Lung microvascular endothelial cell (primary cell): ENCODE measurements around the gene FIGNL2. TPM values are rescaled to one million over a fixed set of nuclear protein-coding genes. Genes with fewer than 3 reads are reported as not detected.
A peak's percentile ranks its signal among the peaks of the same experiment; 100 is the strongest.

Experiments used
- DNase-seq, 2 donors: peaks; one replicate each; pipeline versions ENCODE4 v3.0.0 to v3.0.0-alpha.2; 2010; ENCODE audit warnings: low read depth in 2 of 2
- total RNA-seq: library from RNA; depleted of rRNA; stranded (reverse); fragments of >200 nt; gene quantifications from 2 replicates; pipeline ENCODE4 v1.2.1, GENCODE V29; 2014

Gene FIGNL2
- total RNA-seq, 1 donor from 2014 or later = 0.79 TPM

- DNase-seq = no peak
Observed at GRCh38 chr12:51874000-51874399, 25.5 kb upstream of the FIGNL2 start.

- DNase-seq = no peak
Observed at GRCh38 chr12:51873251-51873994, 24.9 kb upstream of the FIGNL2 start.

DNA sequence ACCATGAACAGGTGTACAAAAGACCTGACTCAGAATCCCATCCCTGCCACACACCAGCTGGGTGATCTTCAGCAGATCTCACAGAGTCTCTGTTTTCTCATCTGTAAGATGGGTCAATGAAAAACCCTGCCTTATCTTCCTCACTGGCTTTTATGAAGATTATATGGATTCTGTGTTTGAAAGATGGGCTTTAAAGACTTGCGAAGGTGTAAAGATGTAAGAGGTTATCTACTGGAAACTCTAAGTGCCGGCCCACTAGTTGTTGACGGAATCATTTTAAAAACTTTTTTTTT is 24.1 kb upstream of the FIGNL2 start:
- DNase-seq = no peak

DNA sequence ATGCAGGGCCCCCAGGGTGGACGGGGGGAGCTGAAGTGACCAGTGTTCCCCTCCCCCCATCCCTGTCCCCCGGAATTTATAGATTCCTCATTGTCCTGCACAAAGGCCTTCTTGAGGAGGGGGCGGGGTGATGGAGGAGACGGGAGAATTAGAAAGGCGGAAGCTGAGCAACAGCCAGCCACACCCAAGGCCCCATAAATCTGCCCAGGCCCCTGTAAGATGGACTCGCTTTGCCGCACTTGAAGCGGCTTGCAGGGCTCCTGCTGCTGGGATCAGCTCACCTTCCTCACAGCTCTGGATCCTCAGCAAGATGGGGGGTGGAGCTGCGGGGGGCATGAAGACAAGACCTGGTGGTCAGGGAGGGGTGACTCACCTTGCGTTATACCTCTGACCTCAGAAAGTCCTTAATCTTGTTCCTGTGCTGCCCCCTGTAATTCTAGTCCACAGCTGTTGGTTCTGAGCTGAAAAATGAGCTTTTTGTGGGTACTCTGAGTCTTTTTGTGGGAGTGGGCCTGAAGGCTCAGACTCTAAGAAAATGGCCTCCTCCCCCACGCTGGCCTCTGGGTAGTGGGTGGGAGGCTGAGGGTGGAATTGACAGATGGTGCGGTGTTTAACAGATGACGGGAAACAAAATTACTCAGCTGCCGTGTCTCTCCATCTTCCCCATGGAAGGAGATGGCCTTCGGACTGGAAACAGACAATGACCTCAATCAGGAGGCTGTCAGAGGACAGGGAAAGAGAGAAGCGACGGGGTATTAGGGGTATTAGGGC is 23.6 kb upstream of the FIGNL2 start:
- no peak for DNase-seq

DNA sequence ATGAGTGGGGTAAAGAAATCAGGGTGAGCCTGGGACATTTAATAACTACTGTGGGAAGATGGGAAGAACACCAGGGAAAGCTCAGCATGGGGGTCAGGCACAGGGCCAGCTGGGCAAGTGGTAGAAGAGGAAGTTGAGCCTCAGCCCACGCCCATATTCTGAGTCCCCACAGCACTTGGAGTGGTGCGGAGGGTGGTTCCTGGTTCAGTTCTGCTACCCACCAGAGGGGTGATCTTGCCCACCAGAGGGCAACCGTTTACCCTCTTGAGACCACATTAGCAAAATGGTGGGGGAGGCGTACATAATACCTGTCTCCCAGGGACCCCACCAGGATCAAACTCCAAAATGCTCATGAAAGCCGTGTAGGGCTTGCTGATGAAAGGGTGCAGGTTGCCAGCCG is 22.6 kb upstream of the FIGNL2 start:
- DNase-seq = no peak

DNA sequence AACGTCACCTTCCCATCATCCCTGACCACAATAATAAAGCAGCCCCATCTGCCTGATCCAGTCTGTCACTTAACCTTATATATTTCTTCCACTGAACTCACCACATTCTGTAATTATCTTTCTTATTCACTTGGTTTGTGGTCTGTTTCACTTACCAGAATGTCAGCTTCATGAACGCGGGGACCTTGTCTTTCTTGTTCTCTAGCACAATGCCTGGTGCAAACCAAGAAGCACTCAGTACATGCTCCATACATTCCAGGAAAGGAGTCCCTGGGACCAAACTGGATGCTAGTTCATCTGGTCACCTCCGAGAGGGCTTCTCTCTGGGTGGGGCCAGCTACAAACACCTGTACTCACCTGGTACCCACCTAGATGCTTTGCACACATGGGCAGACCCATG is 22.0 kb upstream of the FIGNL2 start:
- DNase-seq = no peak

DNA sequence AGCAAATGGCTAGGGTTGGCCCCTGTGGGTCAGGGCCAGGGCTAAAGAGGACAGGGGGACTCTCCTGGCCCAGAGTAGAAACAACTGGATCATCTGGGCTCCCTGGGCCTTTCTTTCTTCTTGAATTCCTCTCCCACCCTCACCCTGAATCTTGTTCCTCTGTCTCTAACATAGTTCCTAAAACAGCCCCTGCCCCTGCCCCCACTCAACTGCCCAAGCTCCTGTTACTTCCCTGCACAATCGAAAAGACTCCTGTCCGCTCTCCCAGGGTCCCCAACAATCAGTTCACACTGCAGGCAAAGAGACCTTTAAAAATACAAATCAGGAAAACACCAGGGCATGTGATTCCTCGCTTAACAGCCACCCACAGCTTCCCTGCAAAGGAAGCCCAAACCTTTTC is 21.4 kb upstream of the FIGNL2 start:
- peak in 1 of 2 donors; percentile 40 for DNase-seq

GRCh38 chr12:51869496-51869865 is 21.0 kb upstream of the FIGNL2 start:
- no peak for DNase-seq

GRCh38 chr12:51868821-51869495 is 20.4 kb upstream of the FIGNL2 start:
- DNase-seq = no peak

DNA sequence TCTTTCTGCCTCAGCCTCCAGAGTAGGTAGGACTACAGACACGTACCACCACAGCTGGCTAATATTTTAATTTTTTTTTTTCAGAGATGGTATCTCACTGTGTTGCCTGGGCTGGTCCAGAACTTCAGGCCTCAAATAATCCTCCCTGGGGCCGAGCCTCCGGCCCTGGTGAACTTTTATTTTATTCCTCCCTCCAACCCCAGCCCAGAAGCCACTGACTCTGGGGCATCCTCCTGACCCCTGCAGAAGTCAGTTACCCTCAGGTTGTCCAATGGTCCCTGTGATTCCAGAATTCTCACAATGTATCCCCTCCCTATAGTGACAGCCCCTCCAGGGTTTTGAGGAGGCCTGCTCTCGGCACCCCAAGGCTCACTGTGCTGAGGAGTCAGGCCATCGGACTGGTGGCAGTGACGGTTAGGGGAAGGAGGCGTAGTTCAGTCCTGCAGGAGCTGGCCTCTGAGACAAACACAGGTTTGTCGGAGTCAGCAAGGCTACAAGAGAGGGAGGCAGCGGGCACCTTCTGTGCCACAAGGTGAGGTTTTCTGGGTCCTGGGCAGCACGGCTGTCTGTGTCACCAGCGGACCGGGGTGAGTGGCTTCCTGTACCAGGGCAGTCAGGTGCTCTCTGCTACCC is 19.4 kb upstream of the FIGNL2 start:
- DNase-seq = no peak

DNA sequence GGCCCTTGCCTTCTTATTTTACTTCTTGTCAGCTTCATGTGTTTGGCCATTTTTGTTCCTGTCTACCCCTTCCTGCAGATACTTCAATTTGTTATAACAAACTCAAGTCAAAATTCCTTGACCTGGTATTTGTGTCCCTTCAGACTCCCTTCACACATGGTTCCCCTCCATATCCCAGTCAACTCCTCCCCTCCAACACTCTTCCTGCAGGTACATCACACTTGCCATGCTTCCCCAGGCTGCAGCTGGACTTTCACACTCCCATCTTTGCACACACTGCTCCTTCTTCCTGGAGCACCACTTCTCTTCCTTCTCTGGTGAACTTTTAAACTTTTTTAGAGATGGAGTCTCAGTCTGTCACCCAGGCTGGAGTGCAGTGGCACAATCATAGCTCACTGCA is 18.9 kb upstream of the FIGNL2 start:
- DNase-seq = no peak

DNA sequence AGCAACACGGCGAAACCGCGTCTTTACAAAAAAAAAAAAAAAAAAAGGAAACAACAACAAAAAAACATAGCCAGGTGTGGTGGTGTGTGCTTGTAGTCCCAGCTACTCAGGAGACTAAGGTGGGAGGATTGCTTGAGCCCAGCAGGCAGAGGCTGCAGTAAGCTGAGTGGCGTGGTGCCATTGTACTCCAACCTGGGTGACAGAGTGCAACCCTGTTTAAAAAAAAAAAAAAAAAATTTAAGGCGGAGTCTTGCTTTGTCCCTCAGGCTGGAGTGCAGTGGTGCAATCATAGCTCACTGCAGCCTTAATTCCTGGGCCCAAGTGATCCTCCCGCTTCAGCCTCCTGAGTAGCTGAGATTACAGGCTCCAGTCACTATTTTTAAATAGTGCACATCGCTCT is 18.2 kb upstream of the FIGNL2 start:
- no peak for DNase-seq

DNA sequence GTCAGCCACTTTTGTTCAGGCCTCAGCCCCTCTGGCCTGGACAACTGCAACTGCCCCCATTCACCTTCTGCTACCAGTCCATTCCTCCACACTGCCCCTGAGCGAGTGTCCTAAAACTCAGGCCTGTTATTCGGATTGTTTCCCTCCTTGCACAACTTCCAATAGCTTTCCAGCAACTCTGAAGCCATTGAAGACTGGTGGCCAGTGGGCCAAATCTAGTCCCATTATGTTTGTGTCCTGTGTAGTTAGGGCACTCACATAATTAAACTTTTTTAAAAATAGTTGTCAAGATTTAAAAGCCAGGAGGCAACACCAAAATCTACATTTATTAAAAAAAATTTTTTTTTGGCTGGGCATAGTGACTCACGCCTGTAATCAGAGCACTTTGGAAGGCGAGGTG is 17.8 kb upstream of the FIGNL2 start:
- no peak for DNase-seq

- no peak for DNase-seq
Observed at GRCh38 chr12:51865757-51866270, 17.3 kb upstream of the FIGNL2 start.

DNA sequence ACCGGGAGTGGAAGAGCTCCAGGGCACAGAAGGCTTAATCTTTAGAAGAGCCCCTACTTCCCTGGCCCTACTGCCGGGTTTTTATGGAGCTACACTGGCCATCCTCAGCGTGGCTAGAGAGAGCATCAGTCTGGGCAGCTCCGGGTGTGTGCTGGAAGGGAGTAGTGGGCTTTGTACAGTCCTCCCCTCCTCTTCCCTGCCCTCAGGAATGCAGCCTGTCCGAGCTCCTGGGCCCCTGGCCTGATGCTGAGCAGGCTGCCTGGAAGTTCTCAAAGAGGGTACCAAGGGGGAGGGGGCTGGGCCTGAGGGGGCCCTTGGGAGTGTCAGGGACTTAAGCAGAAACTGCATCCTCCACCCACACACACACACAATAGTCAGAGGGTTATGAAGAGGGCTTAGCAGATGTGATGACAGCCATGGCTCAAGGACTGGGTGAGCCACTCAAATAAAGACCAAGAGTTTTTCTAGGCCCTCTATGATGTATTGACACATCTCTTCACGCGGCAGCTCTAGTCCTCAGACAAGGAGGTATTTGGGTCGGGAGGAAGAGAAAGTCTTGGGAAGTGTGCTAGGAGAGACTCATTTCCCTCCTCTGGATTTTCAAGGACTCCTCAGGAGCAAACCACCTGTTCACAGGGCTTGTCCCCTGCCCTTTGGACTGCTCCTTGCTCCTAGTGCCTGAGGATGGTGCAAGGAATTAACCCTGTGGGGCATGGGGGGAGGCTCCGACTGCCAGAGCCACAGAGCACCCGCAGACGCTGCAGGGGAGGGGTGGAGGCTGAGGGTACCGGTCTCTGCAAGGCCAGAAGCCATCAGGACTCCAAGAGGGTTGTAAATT is 16.5 kb upstream of the FIGNL2 start:
- DNase-seq = no peak

- peak in 1 of 2 donors; percentile 20 for DNase-seq
Observed at GRCh38 chr12:51863933-51864832, 15.7 kb upstream of the FIGNL2 start.

DNA sequence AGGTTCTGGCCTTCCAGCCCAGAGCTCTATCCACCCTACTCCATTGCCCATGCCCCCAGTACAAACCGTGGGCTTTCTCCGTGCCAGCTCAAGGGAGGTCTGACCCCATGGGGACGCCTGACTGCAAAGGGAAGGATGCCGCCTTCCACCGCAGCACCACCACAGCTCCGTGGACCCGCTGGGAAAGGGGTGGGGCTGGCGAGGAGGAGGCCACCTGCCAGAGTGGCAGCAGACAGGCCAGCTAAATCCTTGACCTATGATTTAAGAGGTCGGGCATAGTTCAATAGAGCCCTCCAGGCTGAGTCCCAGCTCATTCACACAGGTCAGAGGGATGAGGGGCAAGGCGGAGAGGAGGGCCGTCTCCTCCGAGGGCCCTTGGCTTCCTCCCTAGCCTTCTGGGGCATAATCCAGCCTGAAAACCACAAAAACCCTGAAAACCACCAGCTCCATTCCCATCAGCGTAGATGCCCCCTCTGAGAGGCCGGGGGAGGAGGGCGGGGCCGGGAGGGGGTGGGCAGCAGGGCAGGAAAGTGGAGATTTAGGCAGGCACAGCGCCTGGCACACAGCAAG is 14.9 kb upstream of the FIGNL2 start:
- no peak for DNase-seq

DNA sequence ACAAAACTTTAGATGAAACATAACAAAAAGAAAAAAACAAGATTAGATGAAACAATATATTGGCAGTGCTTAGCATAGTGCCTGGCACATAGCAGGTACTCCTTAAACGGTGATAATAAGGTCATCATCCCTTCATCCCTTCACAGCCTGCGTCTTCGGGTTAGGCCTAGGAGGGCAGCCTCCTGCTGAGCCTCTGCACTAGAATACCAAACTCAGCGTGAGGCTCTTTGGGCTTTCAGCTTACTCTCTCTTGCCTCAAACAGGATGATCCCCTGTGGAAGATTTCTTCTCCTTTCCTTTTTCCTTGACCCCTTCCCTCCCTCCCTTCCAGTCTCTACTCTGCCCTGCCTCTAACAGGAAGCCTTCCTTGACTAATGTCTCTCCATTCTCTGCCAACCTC is 14.4 kb upstream of the FIGNL2 start:
- no peak for DNase-seq

DNA sequence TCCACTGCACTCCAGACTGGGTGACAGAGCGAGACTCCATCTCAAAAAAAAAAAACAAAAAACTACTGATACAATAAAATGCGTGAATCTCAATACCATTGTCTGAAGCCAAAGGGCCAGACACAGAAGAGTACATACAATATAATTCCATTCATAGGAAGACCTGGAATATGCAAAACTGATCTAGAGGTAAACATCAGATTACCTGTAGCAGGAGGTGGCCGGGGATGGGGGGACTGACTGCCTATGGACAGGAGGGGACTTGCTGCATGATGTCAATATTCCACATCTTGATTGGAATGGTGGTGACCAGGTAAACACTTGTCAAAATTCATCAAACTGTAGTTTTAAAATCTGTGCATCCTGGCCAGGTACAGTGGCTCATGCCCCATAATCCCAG is 12.5 kb upstream of the FIGNL2 start:
- no peak for DNase-seq
